HG02759 (cell line): ENCODE measurements around the gene PRKG1.
A peak's percentile ranks its signal among the peaks of the same experiment; 100 is the strongest.
"Not testable (repeated sequence)": the region's sequence is repeated elsewhere in the genome, so short reads cannot be mapped to it uniquely, and the experiment has no call there.

Experiments
- ATAC-seq: cut with Tn5 transposase; IDR thresholded peaks from one replicate; pipeline ENCODE4 v1.9.1; 2021; ENCODE audit warnings: mild to moderate bottlenecking, moderate library complexity; ENCODE audit not compliant: unreplicated experiment

Gene PRKG1

GRCh38 chr10:51257511-51258248 is 183.4 kb downstream of the PRKG1 start:
- ATAC-seq: no peak

- ATAC-seq: no peak
Measured at GRCh38 chr10:51260376-51260775, 186.1 kb downstream of the PRKG1 start.

- no peak for ATAC-seq
Measured at GRCh38 chr10:51266496-51266895, 192.2 kb downstream of the PRKG1 start.

GRCh38 chr10:51267980-51268570 is 193.8 kb downstream of the PRKG1 start:
- ATAC-seq: not testable (repeated sequence)

GRCh38 chr10:51269821-51270220 is 195.5 kb downstream of the PRKG1 start:
- ATAC-seq: no peak

- no peak for ATAC-seq
Measured at GRCh38 chr10:51270936-51271530, 196.7 kb downstream of the PRKG1 start.

GRCh38 chr10:51272099-51272498 is 197.8 kb downstream of the PRKG1 start:
- not testable (repeated sequence) for ATAC-seq

- no peak for ATAC-seq
Measured at GRCh38 chr10:51272555-51272954, 198.3 kb downstream of the PRKG1 start.

- no peak for ATAC-seq
Measured at GRCh38 chr10:51273574-51273973, 199.3 kb downstream of the PRKG1 start.

GRCh38 chr10:51276097-51276496 is 201.8 kb downstream of the PRKG1 start:
- not testable (repeated sequence) for ATAC-seq

GRCh38 chr10:51281387-51281786 is 207.1 kb downstream of the PRKG1 start:
- not testable (repeated sequence) for ATAC-seq

GRCh38 chr10:51285601-51286000 is 211.3 kb downstream of the PRKG1 start:
- ATAC-seq: no peak

GRCh38 chr10:51288511-51288910 is 214.2 kb downstream of the PRKG1 start:
- ATAC-seq: no peak

GRCh38 chr10:51289519-51289918 is 215.2 kb downstream of the PRKG1 start:
- ATAC-seq: no peak

GRCh38 chr10:51291961-51292360 is 217.7 kb downstream of the PRKG1 start:
- no peak for ATAC-seq

- ATAC-seq: no peak
Measured at GRCh38 chr10:51297438-51297837, 223.2 kb downstream of the PRKG1 start.

GRCh38 chr10:51300617-51301304 is 226.5 kb downstream of the PRKG1 start:
- no peak for ATAC-seq

- ATAC-seq: peak; percentile 55
Measured at GRCh38 chr10:51301644-51302043, 227.4 kb downstream of the PRKG1 start.

- no peak for ATAC-seq
Measured at GRCh38 chr10:51302316-51302715, 228.0 kb downstream of the PRKG1 start.

- ATAC-seq: no peak
Measured at GRCh38 chr10:51308116-51308515, 233.8 kb downstream of the PRKG1 start.

GRCh38 chr10:51311228-51311627 is 236.9 kb downstream of the PRKG1 start:
- ATAC-seq: no peak

- no peak for ATAC-seq
Measured at GRCh38 chr10:51312817-51313216, 238.5 kb downstream of the PRKG1 start.
